Measurements from ENCODE around the gene PRKG2.

DNA sequence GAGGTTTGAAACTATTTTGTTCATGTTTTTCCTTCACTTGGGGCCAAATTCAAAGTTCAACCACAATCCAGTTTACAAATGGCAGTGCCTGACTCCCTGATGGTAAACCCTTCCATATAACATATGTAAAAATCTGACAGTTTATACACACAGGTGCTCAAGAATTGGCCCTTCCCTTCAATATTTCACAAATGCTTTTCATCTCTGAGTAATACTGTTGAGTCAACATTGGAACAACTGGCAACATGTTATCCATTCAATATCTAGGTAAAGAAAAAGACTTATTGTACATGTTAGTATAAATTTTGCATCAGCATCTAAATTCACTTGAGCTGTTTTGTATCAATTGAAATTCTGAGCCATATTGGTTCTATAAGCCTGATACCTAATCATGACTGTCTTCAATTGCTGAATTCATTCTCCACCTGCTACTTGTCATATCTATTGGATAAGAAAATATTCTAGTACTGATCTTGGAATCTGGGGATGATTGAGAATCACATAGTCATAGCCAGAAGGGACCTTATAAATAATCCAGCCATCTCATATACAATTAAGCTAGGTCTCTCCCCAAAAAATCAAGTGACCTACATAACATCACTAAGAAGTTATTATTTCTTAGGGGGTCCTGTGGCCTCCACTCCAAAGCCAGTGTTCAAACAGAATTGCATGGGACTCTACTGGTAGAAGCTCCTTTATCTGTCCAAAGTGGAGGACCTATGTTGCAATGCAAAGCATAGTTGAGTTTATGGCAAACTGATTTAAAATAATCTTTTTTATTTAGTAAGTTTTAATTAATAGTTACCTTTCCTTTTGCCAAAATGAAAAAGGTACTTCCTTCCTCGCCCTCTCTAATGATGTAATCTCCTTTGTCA, 61.9 kb downstream of the PRKG2 start:
- no peak for TF ChIP-seq ZFX (IDR thresholded peaks at IDR 0.05; ENCODE audit: borderline replicate concordance)
- TF ChIP-seq, protein P1, sequence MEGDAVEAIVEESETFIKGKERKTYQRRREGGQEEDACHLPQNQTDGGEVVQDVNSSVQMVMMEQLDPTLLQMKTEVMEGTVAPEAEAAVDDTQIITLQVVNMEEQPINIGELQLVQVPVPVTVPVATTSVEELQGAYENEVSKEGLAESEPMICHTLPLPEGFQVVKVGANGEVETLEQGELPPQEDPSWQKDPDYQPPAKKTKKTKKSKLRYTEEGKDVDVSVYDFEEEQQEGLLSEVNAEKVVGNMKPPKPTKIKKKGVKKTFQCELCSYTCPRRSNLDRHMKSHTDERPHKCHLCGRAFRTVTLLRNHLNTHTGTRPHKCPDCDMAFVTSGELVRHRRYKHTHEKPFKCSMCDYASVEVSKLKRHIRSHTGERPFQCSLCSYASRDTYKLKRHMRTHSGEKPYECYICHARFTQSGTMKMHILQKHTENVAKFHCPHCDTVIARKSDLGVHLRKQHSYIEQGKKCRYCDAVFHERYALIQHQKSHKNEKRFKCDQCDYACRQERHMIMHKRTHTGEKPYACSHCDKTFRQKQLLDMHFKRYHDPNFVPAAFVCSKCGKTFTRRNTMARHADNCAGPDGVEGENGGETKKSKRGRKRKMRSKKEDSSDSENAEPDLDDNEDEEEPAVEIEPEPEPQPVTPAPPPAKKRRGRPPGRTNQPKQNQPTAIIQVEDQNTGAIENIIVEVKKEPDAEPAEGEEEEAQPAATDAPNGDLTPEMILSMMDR (IDR thresholded peaks at IDR 0.05): no peak

Data from 22Rv1 (cell line).